Right ventricle myocardium inferior (tissue), 1 donor: ENCODE data around the gene DROSHA. TPM values are rescaled to one million over a fixed set of nuclear protein-coding genes. Genes with fewer than 3 reads are reported as not detected.

ENCODE experiments used
- ATAC-seq: fragments of 200-7000 bp; cut with Tn5 transposase; one replicate; pipeline ENCODE4 v1.9.1; 2020; ENCODE audit warnings: mild to moderate bottlenecking, moderate library complexity
- DNase-seq: peaks from one replicate; pipeline ENCODE4 v3.0.0; 2021; ENCODE audit errors: missing footprints
- intact Hi-C: fragments of 100-400 bp; cut with DNase I; formaldehyde crosslinking; loops from one replicate; pipeline ENCODE4 v1.11.0; 2022
- total RNA-seq: library from RNA; stranded (reverse); fragmentation: NEBNext Ultra II Directional; extraction: Animal tissue kit (Norgen Biotek cat#: 25700); gene quantifications from one replicate; pipeline ENCODE4 v1.2.1, GENCODE V29; 2021
- donor health status: DM: no; HTN: yes; CAD: no; lungs with severe emphysema.

DROSHA gene
- total RNA-seq, 1 donor from 2014 or later = 30.3 TPM

GRCh38 chr5:31476738-31477141, 55.2 kb downstream of the DROSHA start:
- ATAC-seq = peak; percentile 50
- DNase-seq = no peak
- intact Hi-C loops = no loop called here

- no peak for ATAC-seq
- intact Hi-C loops = no loop called here
- no peak for DNase-seq
These were observed 60.0 kb downstream of the DROSHA start for GRCh38 chr5:31471916-31472315.

GRCh38 chr5:31471040-31471439, 60.9 kb downstream of the DROSHA start:
- intact Hi-C loops = no loop called here
- ATAC-seq = no peak
- no peak for DNase-seq

GRCh38 chr5:31470608-31471007, 61.3 kb downstream of the DROSHA start:
- DNase-seq = peak; percentile 74
- intact Hi-C loops = no loop called here
- peak; percentile 59 for ATAC-seq

GRCh38 chr5:31469886-31470285, 62.0 kb downstream of the DROSHA start:
- DNase-seq (no peak), ATAC-seq (no peak)
- intact Hi-C loops = no loop called here

GRCh38 chr5:31469466-31469865, 62.4 kb downstream of the DROSHA start:
- intact Hi-C loops = no loop called here
- no peak for DNase-seq
- no peak for ATAC-seq

- intact Hi-C loops = no loop called here
- ATAC-seq (no peak), DNase-seq (no peak)
These were observed 66.6 kb downstream of the DROSHA start for GRCh38 chr5:31465291-31465690.

- ATAC-seq (no peak), DNase-seq (no peak)
- intact Hi-C loops = no loop called here
These were observed 67.8 kb downstream of the DROSHA start for GRCh38 chr5:31464081-31464480.

GRCh38 chr5:31463351-31463750, 68.5 kb downstream of the DROSHA start:
- DNase-seq = no peak
- intact Hi-C loops = no loop called here
- ATAC-seq = no peak

- no peak for DNase-seq
- intact Hi-C loops = no loop called here
- ATAC-seq = no peak
These were observed 72.3 kb downstream of the DROSHA start for GRCh38 chr5:31459594-31459993.

GRCh38 chr5:31455172-31455571, 76.7 kb downstream of the DROSHA start:
- ATAC-seq = no peak
- intact Hi-C loops = no loop called here

GRCh38 chr5:31453522-31453921, 78.4 kb downstream of the DROSHA start:
- ATAC-seq (no peak), DNase-seq (no peak)
- intact Hi-C loops = no loop called here

More at GRCh38 chr5:31455172-31455571, 76.7 kb downstream of the DROSHA start:
- no peak for DNase-seq

- DNase-seq (no peak), ATAC-seq (no peak)
- intact Hi-C loops = no loop called here
These were observed 79.6 kb downstream of the DROSHA start for GRCh38 chr5:31452314-31452713.

- no peak for ATAC-seq
- intact Hi-C loops = no loop called here
- no peak for DNase-seq
These were observed 81.9 kb downstream of the DROSHA start for GRCh38 chr5:31449962-31450361.

- ATAC-seq = no peak
- intact Hi-C loops = no loop called here
- no peak for DNase-seq
These were observed 82.7 kb downstream of the DROSHA start for GRCh38 chr5:31449174-31449573.

- no peak for DNase-seq
- ATAC-seq = no peak
- intact Hi-C loops = no loop called here
These were observed 86.8 kb downstream of the DROSHA start for GRCh38 chr5:31445041-31445600.

GRCh38 chr5:31443572-31443971, 88.3 kb downstream of the DROSHA start:
- no peak for DNase-seq
- intact Hi-C loops = no loop called here
- no peak for ATAC-seq

GRCh38 chr5:31442058-31442745, 89.7 kb downstream of the DROSHA start:
- DNase-seq (no peak), ATAC-seq (no peak)
- intact Hi-C loops = no loop called here

- DNase-seq = no peak
- intact Hi-C loops = no loop called here
- no peak for ATAC-seq
These were observed 95.0 kb downstream of the DROSHA start for GRCh38 chr5:31436851-31437250.

- intact Hi-C loops = no loop called here
- no peak for ATAC-seq
- DNase-seq = no peak
These were observed 96.2 kb downstream of the DROSHA start for GRCh38 chr5:31435730-31436129.

- intact Hi-C loops = no loop called here
- DNase-seq (no peak), ATAC-seq (no peak)
These were observed 97.0 kb downstream of the DROSHA start for GRCh38 chr5:31434898-31435297.
